Colonic mucosa (tissue), 4 donors: ENCODE measurements around the gene TRAK1. TPM values are rescaled to one million over a fixed set of nuclear protein-coding genes. Genes with fewer than 3 reads are reported as not detected.

Experiments
- DNase-seq: peaks from one replicate; pipeline ENCODE4 v3.0.0-alpha.2; 2020
- H3K27ac ChIP-seq: fragments of 200-600 bp; one replicate; pipeline ENCODE4 v1.8.0; 2021
- H3K27me3 ChIP-seq: fragments of 200-600 bp; one replicate; pipeline ENCODE4 v1.8.0; 2021
- H3K36me3 ChIP-seq: fragments of 200-600 bp; one replicate; pipeline ENCODE4 v1.8.0; 2021
- H3K4me1 ChIP-seq: fragments of 200-600 bp; one replicate; pipeline ENCODE4 v1.8.0; 2021; ENCODE audit warnings: mild to moderate bottlenecking
- H3K4me3 ChIP-seq: fragments of 200-600 bp; one replicate; pipeline ENCODE4 v1.8.0; 2021
- H3K9ac ChIP-seq, 2 donors: one replicate each; pipeline ENCODE4 v1.7.0; 2013; ENCODE audit warnings: control low read depth in 2 of 2, low read depth in 2 of 2, low read length in 2 of 2
- H3K9me3 ChIP-seq: fragments of 200-600 bp; one replicate; pipeline ENCODE4 v1.8.0; 2021
- intact Hi-C: fragments of 100-400 bp; cut with DNase I; formaldehyde crosslinking; loops from one replicate; pipeline ENCODE4 v1.14.1; 2022
- total RNA-seq, 2 donors: library from RNA; stranded (reverse); fragmentation: NEBNext Ultra II Directional in 1 of 2; extraction: Animal tissue kit (Norgen Biotek cat#: 25700) in 1 of 2; gene quantifications; one replicate each; pipeline ENCODE4 v1.2.1, GENCODE V29; 2021
- TF ChIP-seq, protein P1 (sequence below): fragments of 200-600 bp; IDR thresholded peaks from one replicate; pipeline ENCODE4 v1.8.0; 2022; ENCODE audit warnings: antibody characterized with exemption, mild to moderate bottlenecking
- donor health status: healthy.
- donor health status: DM: no; HTN: no; CAD: no.
- donor health status: DM: no; HTN: no; CAD: no.

TRAK1 gene
- total RNA-seq, 2 donors from 2014 or later: 58.9 to 70.3 TPM

DNA sequence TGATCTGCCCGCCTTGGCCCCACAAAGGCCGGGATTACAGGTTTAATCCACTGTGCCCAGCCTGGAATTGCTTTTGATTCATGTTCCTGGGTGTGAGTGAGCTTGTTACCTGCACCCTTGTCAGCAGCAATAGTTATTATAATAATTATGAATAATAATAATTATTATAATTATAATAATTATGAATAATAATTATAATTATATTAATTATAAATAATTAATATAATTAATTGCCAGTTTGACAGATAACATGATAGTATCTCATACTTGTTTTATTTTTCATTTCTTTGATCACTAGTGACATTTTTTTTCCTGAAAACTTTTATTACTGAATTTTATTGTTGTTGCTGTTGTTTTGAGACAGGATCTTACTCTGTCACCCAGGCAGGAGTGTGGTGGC, 21.1 kb upstream of the TRAK1 start:
- no peaks in the 10 kb centered on the region for H3K27me3 ChIP-seq
- H3K36me3 ChIP-seq: no peaks in the 10 kb centered on the region
- peak overlapping the region; percentile 77 for H3K27ac ChIP-seq
- H3K4me3 ChIP-seq: no peak overlapping the region
- peaks cover 31% of the 10 kb centered on the region for H3K4me1 ChIP-seq
- no peak for DNase-seq
- TF ChIP-seq, protein P1, sequence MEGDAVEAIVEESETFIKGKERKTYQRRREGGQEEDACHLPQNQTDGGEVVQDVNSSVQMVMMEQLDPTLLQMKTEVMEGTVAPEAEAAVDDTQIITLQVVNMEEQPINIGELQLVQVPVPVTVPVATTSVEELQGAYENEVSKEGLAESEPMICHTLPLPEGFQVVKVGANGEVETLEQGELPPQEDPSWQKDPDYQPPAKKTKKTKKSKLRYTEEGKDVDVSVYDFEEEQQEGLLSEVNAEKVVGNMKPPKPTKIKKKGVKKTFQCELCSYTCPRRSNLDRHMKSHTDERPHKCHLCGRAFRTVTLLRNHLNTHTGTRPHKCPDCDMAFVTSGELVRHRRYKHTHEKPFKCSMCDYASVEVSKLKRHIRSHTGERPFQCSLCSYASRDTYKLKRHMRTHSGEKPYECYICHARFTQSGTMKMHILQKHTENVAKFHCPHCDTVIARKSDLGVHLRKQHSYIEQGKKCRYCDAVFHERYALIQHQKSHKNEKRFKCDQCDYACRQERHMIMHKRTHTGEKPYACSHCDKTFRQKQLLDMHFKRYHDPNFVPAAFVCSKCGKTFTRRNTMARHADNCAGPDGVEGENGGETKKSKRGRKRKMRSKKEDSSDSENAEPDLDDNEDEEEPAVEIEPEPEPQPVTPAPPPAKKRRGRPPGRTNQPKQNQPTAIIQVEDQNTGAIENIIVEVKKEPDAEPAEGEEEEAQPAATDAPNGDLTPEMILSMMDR: no peak
- intact Hi-C loops: no loop called here
- H3K9ac ChIP-seq: no peak overlapping the region
- no peaks in the 10 kb centered on the region for H3K9me3 ChIP-seq

DNA sequence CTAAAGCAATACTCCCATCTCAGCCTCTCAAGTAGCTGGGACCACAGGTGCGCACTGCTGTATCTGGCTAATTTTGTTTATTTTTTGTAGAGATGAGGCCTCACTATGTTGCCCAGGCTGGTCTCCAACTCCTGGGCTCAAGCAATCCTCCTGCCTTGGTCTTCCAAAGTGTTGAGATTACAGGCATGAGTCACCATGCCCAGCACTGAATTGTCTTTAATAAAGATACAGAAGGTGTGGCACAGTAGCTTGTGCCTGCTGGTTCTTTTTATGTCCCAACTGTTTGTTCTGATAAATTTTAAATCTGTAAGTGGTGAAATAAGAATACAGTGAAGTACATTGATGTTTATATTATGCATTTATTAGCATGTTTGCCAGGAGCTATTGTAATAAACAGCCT, 20.6 kb upstream of the TRAK1 start:
- H3K9ac ChIP-seq: peak overlapping the region in 1 of 2 donors; percentile 69
- H3K36me3 ChIP-seq: no peaks in the 10 kb centered on the region
- H3K27me3 ChIP-seq: no peaks in the 10 kb centered on the region
- intact Hi-C loops: no loop called here
- H3K4me1 ChIP-seq: peaks cover 31% of the 10 kb centered on the region
- DNase-seq: peak; percentile 61
- no peak overlapping the region for H3K4me3 ChIP-seq
- peak overlapping the region; percentile 77 for H3K27ac ChIP-seq
- no peaks in the 10 kb centered on the region for H3K9me3 ChIP-seq
- TF ChIP-seq, protein P1: no peak

DNA sequence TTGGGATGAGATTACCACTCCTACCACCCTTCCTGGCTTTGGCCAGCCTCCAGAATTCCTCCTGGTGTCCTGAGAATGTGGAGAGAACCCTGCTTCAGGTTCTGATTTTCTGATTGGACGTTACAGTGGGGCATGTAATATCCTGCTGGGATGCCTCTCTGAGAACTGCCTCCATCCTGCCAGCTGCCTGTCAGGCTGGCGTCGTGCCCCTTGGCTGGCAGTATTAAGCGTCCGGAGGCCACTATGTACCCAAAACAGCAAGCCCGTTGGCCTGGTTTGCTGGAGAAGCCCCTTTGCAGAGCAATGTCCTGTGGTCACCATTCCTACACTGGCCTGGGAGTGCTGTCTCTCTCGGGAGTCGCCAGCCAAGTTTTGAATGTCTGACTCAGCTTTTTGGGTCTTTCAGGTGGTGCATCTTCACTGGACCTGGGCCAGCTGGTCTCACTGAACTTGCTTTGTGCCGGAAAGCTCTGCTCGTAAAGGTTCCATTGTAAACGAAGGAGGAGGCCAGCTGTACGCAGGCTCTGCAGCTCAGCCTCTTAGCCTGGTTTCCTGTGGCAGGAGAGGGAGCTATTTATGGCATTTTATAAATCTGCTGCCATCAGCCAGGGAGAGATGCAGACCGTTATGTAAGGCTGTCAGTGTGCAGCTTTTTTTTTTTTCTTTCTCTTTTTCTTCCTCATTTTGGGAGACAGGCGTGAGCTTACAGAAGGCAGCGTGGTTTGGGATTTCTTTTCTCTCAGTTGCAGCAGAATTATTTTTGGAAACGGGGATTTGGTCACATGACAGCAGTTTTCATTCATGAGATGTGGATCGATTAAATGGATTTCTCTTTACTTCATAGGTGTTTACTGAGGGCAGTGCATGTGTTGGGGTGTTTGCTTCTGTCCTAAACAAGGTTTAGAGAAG, 19.0 kb upstream of the TRAK1 start:
- TF ChIP-seq, protein P1: no peak
- peak overlapping the region; percentile 27 to 69 for H3K9ac ChIP-seq
- intact Hi-C loops: no loop called here
- no peak overlapping the region for H3K4me3 ChIP-seq
- no peaks in the 10 kb centered on the region for H3K36me3 ChIP-seq
- no peaks in the 10 kb centered on the region for H3K9me3 ChIP-seq
- peak overlapping the region; percentile 77 for H3K27ac ChIP-seq
- H3K4me1 ChIP-seq: peaks cover 31% of the 10 kb centered on the region
- no peaks in the 10 kb centered on the region for H3K27me3 ChIP-seq
- DNase-seq: peak; percentile 75

DNA sequence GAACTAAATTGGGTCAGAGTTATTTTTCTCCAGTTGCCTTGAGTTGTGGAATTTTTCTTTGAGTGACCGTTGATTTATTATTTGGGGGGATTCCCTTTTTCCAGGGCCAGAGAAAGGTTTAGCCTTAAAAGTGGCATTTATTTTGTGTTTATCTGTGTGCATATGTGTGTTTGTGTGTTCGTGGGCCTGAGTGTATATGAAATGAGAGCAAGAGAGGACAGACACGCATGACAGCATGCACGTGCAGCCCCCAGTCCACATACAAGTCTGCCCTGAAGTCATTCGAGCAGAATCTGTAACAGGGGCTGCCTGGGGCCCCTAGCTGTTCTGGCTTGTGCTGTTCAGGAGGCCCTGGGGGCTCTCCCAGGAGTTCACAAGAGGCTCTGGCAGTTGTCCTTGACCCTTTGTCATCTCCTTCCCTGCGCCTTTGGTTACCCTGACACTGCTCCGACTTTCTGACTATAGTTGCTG, 18.3 kb upstream of the TRAK1 start:
- Histone ChIP-seq H3K9me3 (no peaks in the 10 kb centered on the region), H3K4me3 (no peak overlapping the region), H3K27me3 (no peaks in the 10 kb centered on the region), H3K9ac (peak overlapping the region in 1 of 2 donors; percentile 69), H3K27ac (peak overlapping the region; percentile 77), H3K4me1 (peaks cover 31% of the 10 kb centered on the region), H3K36me3 (no peaks in the 10 kb centered on the region)
- DNase-seq: no peak
- intact Hi-C loops: no loop called here
- TF ChIP-seq, protein P1: no peak

DNA sequence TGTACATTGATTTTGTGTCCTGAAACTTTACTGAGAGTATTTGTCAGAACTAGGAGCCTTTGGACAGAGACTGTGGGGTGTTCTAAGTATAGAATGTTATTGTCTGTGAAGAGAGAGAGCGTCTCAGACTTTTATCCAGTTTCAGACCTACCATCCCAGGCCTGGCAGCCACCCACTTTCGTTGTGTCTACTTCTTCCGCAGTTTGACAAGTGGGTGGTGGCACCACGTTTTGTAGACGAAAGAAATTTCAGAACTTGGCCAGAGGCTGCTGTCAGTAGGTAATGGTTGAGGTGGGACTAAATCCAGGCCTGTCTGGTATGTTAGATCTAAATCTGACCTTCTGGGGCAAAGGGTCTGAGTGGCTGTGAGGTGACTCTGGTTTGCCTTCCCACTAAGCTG, 13.4 kb upstream of the TRAK1 start:
- Histone ChIP-seq H3K4me3 (no peak overlapping the region), H3K4me1 (peaks cover 10% of the 10 kb centered on the region), H3K36me3 (no peaks in the 10 kb centered on the region), H3K27me3 (no peaks in the 10 kb centered on the region), H3K9me3 (no peaks in the 10 kb centered on the region), H3K27ac (no peak overlapping the region), H3K9ac (no peak overlapping the region)
- no peak for DNase-seq
- TF ChIP-seq, protein P1: no peak
- intact Hi-C loops: no loop called here
